H9 (cell line): ENCODE measurements around the gene B3GALT5. TPM values are rescaled to one million over a fixed set of nuclear protein-coding genes. Genes with fewer than 3 reads are reported as not detected.

ENCODE experiments used
- DNase-seq: peaks from one replicate; pipeline ENCODE4 v3.0.0-alpha.2; 2017
- H2AFZ ChIP-seq: one replicate; pipeline ENCODE4 v1.6.1; 2013; ENCODE audit warnings: mild to moderate bottlenecking, low read length, control low read depth, moderate library complexity
- H2AK5ac ChIP-seq: 2 replicates; pipeline ENCODE4 v1.6.1; 2013; ENCODE audit warnings: low read length, control low read depth, mixed read lengths; ENCODE audit not compliant: insufficient read length
- H2BK120ac ChIP-seq: one replicate; pipeline ENCODE4 v1.6.1; 2013; ENCODE audit warnings: low read depth, mild to moderate bottlenecking, low read length, control low read depth, inconsistent platforms; ENCODE audit not compliant: poor library complexity, severe bottlenecking
- H2BK12ac ChIP-seq: 2 replicates; pipeline ENCODE4 v1.6.1; 2013; ENCODE audit warnings: low read length, control low read depth, mixed read lengths, low read depth; ENCODE audit not compliant: insufficient read length
- H2BK15ac ChIP-seq: 2 replicates; pipeline ENCODE4 v1.6.1; 2013; ENCODE audit warnings: low read depth, low read length, control low read depth
- H2BK20ac ChIP-seq: one replicate; pipeline ENCODE4 v1.6.1; 2013; ENCODE audit warnings: low read depth, mild to moderate bottlenecking, low read length, control low read depth, inconsistent platforms; ENCODE audit not compliant: poor library complexity, severe bottlenecking
- H2BK5ac ChIP-seq: 2 replicates; pipeline ENCODE4 v1.6.1; 2013; ENCODE audit warnings: low read length, control low read depth, mixed read lengths; ENCODE audit not compliant: insufficient read length
- H3K14ac ChIP-seq: 2 replicates; pipeline ENCODE4 v1.6.1; 2013; ENCODE audit warnings: low read length, control low read depth; ENCODE audit not compliant: insufficient read depth
- H3K18ac ChIP-seq: 2 replicates; pipeline ENCODE4 v1.6.1; 2013; ENCODE audit warnings: low read depth, mild to moderate bottlenecking, mixed read lengths, low read length, control low read depth; ENCODE audit not compliant: insufficient read length
- H3K23ac ChIP-seq: 2 replicates; pipeline ENCODE4 v1.6.1; 2013; ENCODE audit warnings: low read length, control low read depth, mixed read lengths, low read depth; ENCODE audit not compliant: insufficient read length
- H3K23me2 ChIP-seq: 2 replicates; pipeline ENCODE4 v1.6.1; 2013; ENCODE audit warnings: low read depth, mild to moderate bottlenecking, mixed read lengths, low read length, control low read depth; ENCODE audit not compliant: insufficient read length, poor library complexity, severe bottlenecking
- H3K27ac ChIP-seq: 2 replicates; pipeline ENCODE4 v1.5.1; 2013; ENCODE audit warnings: low read length, control low read depth, mixed read lengths, low read depth; ENCODE audit not compliant: insufficient read length
- H3K27me3 ChIP-seq: 2 replicates; pipeline ENCODE4 v1.6.1; 2013; ENCODE audit warnings: low read length, control low read depth, inconsistent platforms; ENCODE audit not compliant: insufficient read depth
- H3K4ac ChIP-seq: 2 replicates; pipeline ENCODE4 v1.6.1; 2013; ENCODE audit warnings: low read depth, mild to moderate bottlenecking, control low read depth, inconsistent platforms, low read length, moderate library complexity
- H3K4me1 ChIP-seq: 2 replicates; pipeline ENCODE4 v1.6.1; 2013; ENCODE audit warnings: low read length, control low read depth, inconsistent platforms; ENCODE audit not compliant: insufficient read depth
- H3K4me2 ChIP-seq: 2 replicates; pipeline ENCODE4 v1.6.1; 2013; ENCODE audit warnings: low read length, control low read depth, mixed read lengths; ENCODE audit not compliant: insufficient read length, insufficient read depth
- H3K56ac ChIP-seq: 2 replicates; pipeline ENCODE4 v1.6.1; 2013; ENCODE audit warnings: low read depth, mild to moderate bottlenecking, mixed read lengths, low read length, control low read depth; ENCODE audit not compliant: insufficient read length
- H3K79me1 ChIP-seq: 2 replicates; pipeline ENCODE4 v1.6.1; 2013; ENCODE audit warnings: low read depth, mild to moderate bottlenecking, moderate library complexity, low read length, control low read depth, inconsistent platforms; ENCODE audit not compliant: insufficient read depth, poor library complexity, severe bottlenecking
- H3K79me2 ChIP-seq: 2 replicates; pipeline ENCODE4 v1.6.1; 2013; ENCODE audit warnings: low read length, control low read depth, inconsistent platforms; ENCODE audit not compliant: insufficient read depth
- H3K9ac ChIP-seq: 2 replicates; pipeline ENCODE4 v1.6.1; 2013; ENCODE audit warnings: low read length, control low read depth, mixed read lengths; ENCODE audit not compliant: insufficient read length; ENCODE audit errors: extremely low read depth
- H3K9me3 ChIP-seq: one replicate; pipeline ENCODE4 v1.6.1; 2013; ENCODE audit warnings: low read depth, low read length, inconsistent platforms; ENCODE audit not compliant: control insufficient read depth
- H3T11ph ChIP-seq: one replicate; pipeline ENCODE4 v1.6.1; 2013; ENCODE audit warnings: mild to moderate bottlenecking, low read length, control low read depth, inconsistent platforms
- H4K20me1 ChIP-seq: one replicate; pipeline ENCODE4 v1.6.1; 2013; ENCODE audit not compliant: control insufficient read depth, insufficient read length, insufficient read depth
- H4K5ac ChIP-seq: 2 replicates; pipeline ENCODE4 v1.6.1; 2013; ENCODE audit warnings: low read depth, mild to moderate bottlenecking, mixed read lengths, low read length, control low read depth; ENCODE audit not compliant: insufficient read length
- H4K8ac ChIP-seq: replicated peaks from 2 replicates; pipeline ENCODE4 v1.6.1; 2013; ENCODE audit warnings: low read length, control low read depth, mixed read lengths, low read depth; ENCODE audit not compliant: insufficient read length
- H4K91ac ChIP-seq: 2 replicates; pipeline ENCODE4 v1.6.1; 2013; ENCODE audit warnings: low read depth, mild to moderate bottlenecking, moderate library complexity, mixed read lengths, low read length, control low read depth; ENCODE audit not compliant: insufficient read length
- H3K27ac Mint-ChIP-seq, 3 experiments: 2 replicates in 2 of 3; 3 replicates in 1 of 3; pipeline ENCODE4 v1.8.0; 2020 to 2021; ENCODE audit warnings: mixed read lengths in 3 of 3, mild to moderate bottlenecking in 1 of 3, moderate library complexity in 1 of 3
- H3K27me3 Mint-ChIP-seq: 2 replicates; pipeline ENCODE4 v1.8.0; 2021; ENCODE audit warnings: low read depth, mild to moderate bottlenecking, moderate library complexity, mixed read lengths
- H3K36me3 Mint-ChIP-seq, 3 experiments: 2 replicates in 2 of 3; 3 replicates in 1 of 3; pipeline ENCODE4 v1.8.0; 2020 to 2021; ENCODE audit warnings: low read depth in 3 of 3, mixed read lengths in 3 of 3; ENCODE audit not compliant: insufficient read depth in 1 of 3
- H3K4me1 Mint-ChIP-seq, 2 experiments: 2 replicates each; pipeline ENCODE4 v1.8.0; 2020; ENCODE audit warnings: mixed read lengths in 2 of 2
- H3K4me3 Mint-ChIP-seq, 2 experiments: 2 replicates in 1 of 2; 3 replicates in 1 of 2; pipeline ENCODE4 v1.8.0; 2020 to 2021; ENCODE audit warnings: mild to moderate bottlenecking in 2 of 2, mixed read lengths in 2 of 2, moderate library complexity in 1 of 2
- H3K9me3 Mint-ChIP-seq, 2 experiments: 2 replicates in 1 of 2; 3 replicates in 1 of 2; pipeline ENCODE4 v1.8.0; 2020; ENCODE audit warnings: mild to moderate bottlenecking in 2 of 2, mixed read lengths in 2 of 2, moderate library complexity in 1 of 2
- CTCF ChIP-seq: fragments of 200-600 bp; sonication (generic); conservative IDR thresholded peaks from 3 replicates; pipeline ENCODE4 v1.8.0; 2021; ENCODE audit warnings: antibody characterized with exemption, mild to moderate bottlenecking
- WGBS: extraction: QIAGEN DNeasy Blood & Tissue Kit; methylation state at CpG from one replicate; pipeline ENCODE4 v1.1.7; 2013; ENCODE audit warnings: missing lambda C conversion rate, low lambda C conversion rate, mixed read lengths; ENCODE audit not compliant: insufficient read length; ENCODE audit errors: extremely low coverage; 5-methylcytosine and 5-hydroxymethylcytosine counted together
- total RNA-seq: library from RNA; stranded (reverse); gene quantifications from 2 replicates; pipeline ENCODE4 v1.2.1, GENCODE V29; 2021

B3GALT5 gene
- total RNA-seq, 1 experiment from 2014 or later: 24.7 TPM

DNA sequence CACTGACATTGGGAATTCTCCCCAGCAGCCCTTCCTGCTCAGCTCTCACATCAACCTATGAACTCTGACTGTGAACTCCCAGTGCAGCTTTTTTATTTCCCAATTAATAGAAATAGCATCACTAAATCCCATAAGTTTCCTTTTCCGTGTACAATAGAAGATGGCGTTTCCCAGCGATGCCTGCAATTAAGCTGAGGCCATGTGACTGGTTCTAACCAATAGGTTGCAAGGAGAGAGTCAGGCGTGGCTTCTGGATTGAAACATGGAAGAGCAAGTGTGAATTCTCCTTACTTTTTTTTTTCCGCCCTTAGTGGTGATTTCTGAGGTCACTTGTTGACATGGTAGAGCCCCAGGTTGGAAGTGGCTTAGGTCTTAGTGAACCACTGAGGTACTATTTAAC is 73.3 kb downstream of the B3GALT5 start:
- H2BK5ac ChIP-seq: no peak overlapping the region
- no peak overlapping the region for H3K18ac ChIP-seq
- H2BK20ac ChIP-seq: no peak overlapping the region
- H3K79me1 ChIP-seq: no peaks in the 10 kb centered on the region
- H4K91ac ChIP-seq: no peak overlapping the region
- no peak overlapping the region for H3K23ac ChIP-seq
- no peak overlapping the region for H2BK15ac ChIP-seq
- H3K56ac ChIP-seq: no peak overlapping the region
- no peaks in the 10 kb centered on the region for H3K23me2 ChIP-seq
- H2BK12ac ChIP-seq: no peak overlapping the region
- H3T11ph ChIP-seq: no peak overlapping the region
- Mint-ChIP-seq H3K36me3 (peaks cover 10 to 12% (median 12%) of the 10 kb centered on the region in 3 experiments), H3K4me1 (peaks cover 5 to 8% of the 10 kb centered on the region in 2 experiments; a peak in 3 of 4 replicates), H3K27ac (no peak overlapping the region), H3K27me3 (no peaks in the 10 kb centered on the region), H3K9me3 (peaks cover 13 to 17% of the 10 kb centered on the region in 2 experiments), H3K4me3 (no peak overlapping the region)
- no peak overlapping the region for H2BK120ac ChIP-seq
- no peak for TF ChIP-seq CTCF
- no peaks in the 10 kb centered on the region for H3K27me3 ChIP-seq
- no CpG with 5 or more reads among the region's 5 CpGs for WGBS
- no peaks in the 10 kb centered on the region for H3K79me2 ChIP-seq
- H2AFZ ChIP-seq: no peak overlapping the region
- no peak for DNase-seq
- H4K5ac ChIP-seq: no peak overlapping the region
- H4K8ac ChIP-seq: no peak overlapping the region
- no peak overlapping the region for H3K4me2 ChIP-seq
- H3K9me3 ChIP-seq: peaks cover 5% of the 10 kb centered on the region
- no peak overlapping the region for H2AK5ac ChIP-seq
- H4K20me1 ChIP-seq: no peaks in the 10 kb centered on the region
- H3K27ac ChIP-seq: no peak overlapping the region
- H3K4ac ChIP-seq: no peak overlapping the region
- no peak overlapping the region for H3K14ac ChIP-seq
- H3K9ac ChIP-seq: no peak overlapping the region
- H3K4me1 ChIP-seq: 0 out of 2 replicates have a peak, but pooled peaks cover 1% of the 10 kb centered on the region
